NCI-H82 (cell line): Measurements from ENCODE around the gene SPPL3.
A peak's percentile ranks its signal among the peaks of the same experiment; 100 is the strongest.
"Not testable (repeated sequence)": the region's sequence is repeated elsewhere in the genome, so short reads cannot be mapped to it uniquely, and the experiment has no call there.

ENCODE experiments used
- DNase-seq: peaks from one replicate; lab custom pipeline; 2025; lab: John Stamatoyannopoulos, UW

The SPPL3 gene

GRCh38 chr12:120817559-120818330 is 86.4 kb downstream of the SPPL3 start:
- no peak for DNase-seq

GRCh38 chr12:120816363-120816762 is 87.8 kb downstream of the SPPL3 start:
- DNase-seq = no peak

GRCh38 chr12:120814903-120815429 is 89.2 kb downstream of the SPPL3 start:
- DNase-seq = no peak

GRCh38 chr12:120814203-120814902 is 89.8 kb downstream of the SPPL3 start:
- DNase-seq = no peak

GRCh38 chr12:120813588-120814153 is 90.5 kb downstream of the SPPL3 start:
- DNase-seq = peak; percentile 41

GRCh38 chr12:120810021-120810420 is 94.1 kb downstream of the SPPL3 start:
- no peak for DNase-seq

- DNase-seq = no peak
Observed at GRCh38 chr12:120804428-120804827, 99.7 kb downstream of the SPPL3 start.

- DNase-seq = peak; percentile 41
Observed at GRCh38 chr12:120801146-120801545, 103.0 kb downstream of the SPPL3 start.

- no peak for DNase-seq
Observed at GRCh38 chr12:120800665-120801064, 103.5 kb downstream of the SPPL3 start.

GRCh38 chr12:120799243-120800045 is 104.7 kb downstream of the SPPL3 start:
- peak; percentile 80 for DNase-seq

GRCh38 chr12:120798696-120799095 is 105.5 kb downstream of the SPPL3 start:
- peak; percentile 35 for DNase-seq

GRCh38 chr12:120797677-120798642 is 106.2 kb downstream of the SPPL3 start:
- DNase-seq = no peak

- DNase-seq = no peak
Observed at GRCh38 chr12:120795441-120796178, 108.5 kb downstream of the SPPL3 start.

GRCh38 chr12:120793357-120793756 is 110.8 kb downstream of the SPPL3 start:
- DNase-seq = no peak

- not testable (repeated sequence) for DNase-seq
Observed at GRCh38 chr12:120792456-120792855, 111.7 kb downstream of the SPPL3 start.

GRCh38 chr12:120791669-120792176 is 112.4 kb downstream of the SPPL3 start:
- DNase-seq = no peak

GRCh38 chr12:120790114-120790513 is 114.0 kb downstream of the SPPL3 start:
- no peak for DNase-seq

GRCh38 chr12:120787889-120788288 is 116.3 kb downstream of the SPPL3 start:
- DNase-seq = no peak

- DNase-seq = no peak
Observed at GRCh38 chr12:120784804-120785203, 119.4 kb downstream of the SPPL3 start.

- no peak for DNase-seq
Observed at GRCh38 chr12:120783197-120783596, 121.0 kb downstream of the SPPL3 start.
